Heart left ventricle (tissue), 16 donors: ENCODE data around the gene G6PD. TPM values are rescaled to one million over a fixed set of nuclear protein-coding genes. Genes with fewer than 3 reads are reported as not detected.

ENCODE experiments used
- ATAC-seq, 4 donors: fragments of 200-7000 bp; cut with Tn5 transposase; one replicate each; pipeline ENCODE4 v1.9.1; 2020 to 2022; ENCODE audit warnings: moderate library complexity in 4 of 4, mild to moderate bottlenecking in 3 of 4, moderate number of reproducible peaks in 1 of 4
- DNase-seq, 5 donors: peaks; one replicate each; pipeline ENCODE4 v3.0.0-alpha.2; 2020
- H3K27ac ChIP-seq, 12 donors: fragments of 200-600 bp; sonication (generic) in 4 of 12; one replicate each; pipeline versions ENCODE4 v1.5.0 to v1.8.0; 2016 to 2022; ENCODE audit warnings: mild to moderate bottlenecking in 2 of 12
- H3K27me3 ChIP-seq, 9 donors: fragments of 200-600 bp; sonication (generic) in 2 of 9; one replicate each; pipeline versions ENCODE4 v1.5.1 to v1.8.0; 2016 to 2022; ENCODE audit warnings: mild to moderate bottlenecking in 3 of 9
- H3K36me3 ChIP-seq, 9 donors: fragments of 200-600 bp; sonication (generic) in 2 of 9; one replicate each; pipeline versions ENCODE4 v1.5.0 to v1.8.0; 2018 to 2022; ENCODE audit warnings: mild to moderate bottlenecking in 2 of 9
- H3K4me1 ChIP-seq, 12 donors: fragments of 200-600 bp; sonication (generic) in 4 of 12; one replicate each; pipeline versions ENCODE4 v1.5.0 to v1.8.0; 2016 to 2022; ENCODE audit warnings: mild to moderate bottlenecking in 3 of 12
- H3K4me3 ChIP-seq, 12 donors: fragments of 200-600 bp; sonication (generic) in 4 of 12; one replicate each; pipeline versions ENCODE4 v1.5.0 to v1.8.0; 2017 to 2022; ENCODE audit warnings: mild to moderate bottlenecking in 9 of 12, moderate library complexity in 4 of 12
- H3K9me3 ChIP-seq, 12 donors: fragments of 200-600 bp; sonication (generic) in 4 of 12; one replicate each; pipeline versions ENCODE4 v1.5.0 to v1.8.0; 2016 to 2022; ENCODE audit warnings: mild to moderate bottlenecking in 1 of 12
- CTCF ChIP-seq, 12 donors: fragments of 200-600 bp; sonication (generic) in 4 of 12; IDR thresholded peaks; one replicate each; pipeline versions ENCODE4 v1.5.0 to v1.8.0; 2018 to 2022; ENCODE audit warnings: antibody characterized with exemption in 12 of 12, mild to moderate bottlenecking in 5 of 12
- POLR2A ChIP-seq, 2 donors: fragments of 450-650 bp; IDR thresholded peaks; one replicate each; pipeline ENCODE4 v1.6.1; 2017; ENCODE audit warnings: antibody characterized with exemption in 2 of 2, mild to moderate bottlenecking in 2 of 2, moderate library complexity in 2 of 2
- WGBS, 4 donors: extraction: QIAGEN DNeasy Blood & Tissue Kit in 2 of 4; methylation state at CpG; one replicate each; pipeline versions ENCODE4 v1.1.5 to v1.1.7; 2013 to 2018; 5-methylcytosine and 5-hydroxymethylcytosine counted together
- intact Hi-C, 10 donors: fragments of 100-400 bp; cut with DNase I; formaldehyde crosslinking; loops; one replicate each; pipeline versions ENCODE4 v1.11.1 to v1.14.2; 2022
- polyA plus RNA-seq, 2 donors: library from polyadenylated mRNA; stranded (reverse); fragments of 200-250 nt; gene quantifications; one replicate each; pipeline ENCODE4 v1.2.3, GENCODE V29; 2013
- total RNA-seq, 9 donors: library from RNA; depleted of rRNA in 2 of 9; stranded (reverse); fragments of >200 nt in 2 of 9; fragmentation: NEBNext Ultra II Directional in 3 of 9; extraction: Animal tissue kit (Norgen Biotek cat#: 25700) in 3 of 9; gene quantifications; one replicate each; pipeline versions ENCODE4 v1.1.0 to v1.2.4, GENCODE V29; 2016 to 2023
- donor health status: ischemic (EF 13 %, LVEDD 7.1; RV severe dilation, severe dysfunction).
- donor health status: healthy with polysubstance abuse.
- donor health status: DM: no; HTN: yes; CAD: no.
- donor health status: DM: no; HTN: no; CAD: no.
- donor health status: ischemic (EF 25% LVEDD 6.9; RV normal size, moderate dysfunction).
- donor health status: ischemic (EF 25% LVEDD 5.7; RV mildly dilated, moderate dysfunction).
- donor health status: healthy.
- donor health status: DM: yes; HTN: yes; CAD: no.
- donor health status: ischemic (EF 35%, LVEDD 5.7; RV mildly dilated, moderate dysfunction).
- donor health status: nonischemic (EF 11% LVEDD 7.7; RV severe dilation, severe dysfunction).
- donor health status: DM: yes; HTN: yes; CAD: no.
- donor health status: PGD.
- donor health status: ischemic (EF 29% LVEDD 5.4; RV normal size, mild dysfunction).
- donor health status: nonischemic (EF 23%, LVEDD 6.1; RV moderate dilation, normal function).

G6PD gene
- total and polyA plus RNA-seq, 11 donors, result 5.9 to 41.3 (median 11.2) TPM

- Histone ChIP-seq H3K9me3 (peaks cover 0 to 13% (median 0%) of the 10 kb centered on the region in 12 donors), H3K4me1 (peaks cover 0 to 50% (median 12%) of the 10 kb centered on the region in 12 donors), H3K27ac (peak within 1 kb of the TSS; percentile 67 to 98 (median 90)), H3K36me3 (peaks cover 0 to 11% (median 0%) of the 10 kb centered on the region in 9 donors), H3K27me3 (peaks cover 0 to 2% (median 0%) of the 10 kb centered on the region in 9 donors), H3K4me3 (peak within 1 kb of the TSS; percentile 59 to 89 (median 72))
- intact Hi-C loops, result no loop called here
- DNase-seq, result peak; percentile 91 to 94 (median 92)
- TF ChIP-seq POLR2A (IDR thresholded peaks at IDR 0.05) (peak in 1 of 2 donors; percentile 26), CTCF (IDR thresholded peaks at IDR 0.05) (no peak)
- WGBS, 4 donors, result 1 to 44% (median 20%) methylated on average over 57 to 69 of the region's 69 CpGs
- ATAC-seq, result peak; percentile 94 to 96 (median 94)
Observed at GRCh38 chrX:154547245-154548027, 790 bp upstream of the G6PD start, which contains the start of gene IKBKG. Gene IKBKG, plus strand, starts transcription at chrX:154547620. Its CDS starts 4,383 bp downstream, at chrX:154552003.

GRCh38 chrX:154545673-154546274 lies 872 bp downstream of the G6PD start:
- intact Hi-C loops, result no loop called here
- no peak overlapping the region for H3K27ac ChIP-seq
- 90 to 96% (median 95%) methylated on average over 17 of the region's 17 CpGs for WGBS, 4 donors
- no peak for DNase-seq
- H3K9me3 ChIP-seq, result peaks cover 0 to 13% (median 0%) of the 10 kb centered on the region in 12 donors
- TF ChIP-seq CTCF (IDR thresholded peaks at IDR 0.05) (no peak), POLR2A (IDR thresholded peaks at IDR 0.05) (no peak)
- H3K4me3 ChIP-seq, result peak overlapping the region in 8 of 12 donors; percentile 64 to 89 (median 75)
- H3K4me1 ChIP-seq, result peaks cover 0 to 66% (median 18%) of the 10 kb centered on the region in 12 donors
- peaks cover 0 to 4% (median 0%) of the 10 kb centered on the region in 9 donors for H3K27me3 ChIP-seq
- H3K36me3 ChIP-seq, result peaks cover 0 to 7% (median 0%) of the 10 kb centered on the region in 9 donors
- ATAC-seq, result no peak

GRCh38 chrX:154542723-154543424 lies 3.8 kb downstream of the G6PD start:
- intact Hi-C loops, result no loop called here
- Histone ChIP-seq H3K36me3 (peaks cover 0 to 7% (median 0%) of the 10 kb centered on the region in 9 donors), H3K27ac (peak overlapping the region in 9 of 12 donors; percentile 19 to 88 (median 68)), H3K4me1 (peaks cover 0 to 58% (median 14%) of the 10 kb centered on the region in 12 donors), H3K27me3 (peaks cover 0 to 4% (median 0%) of the 10 kb centered on the region in 9 donors), H3K4me3 (peak overlapping the region in 1 of 12 donors; percentile 28), H3K9me3 (peaks cover 0 to 13% (median 0%) of the 10 kb centered on the region in 12 donors)
- no peak for TF ChIP-seq POLR2A (IDR thresholded peaks at IDR 0.05)
- 77 to 81% (median 79%) methylated on average over 17 to 20 of the region's 20 CpGs for WGBS, 4 donors
- DNase-seq (peak in 1 of 5 donors; percentile 35), ATAC-seq (no peak)

GRCh38 chrX:154541896-154542722 lies 4.5 kb downstream of the G6PD start:
- intact Hi-C loops, result no loop called here
- H3K4me3 ChIP-seq, result peak overlapping the region in 1 of 12 donors; percentile 28
- 43 to 61% (median 56%) methylated on average over 11 to 12 of the region's 12 CpGs for WGBS, 4 donors

More at GRCh38 chrX:154541896-154542722, 4.5 kb downstream of the G6PD start:
- ATAC-seq (peak; percentile 48 to 68 (median 60)), DNase-seq (peak; percentile 66 to 84 (median 67))
- H3K27me3 ChIP-seq, result peaks cover 0 to 4% (median 0%) of the 10 kb centered on the region in 9 donors
- TF ChIP-seq POLR2A (IDR thresholded peaks at IDR 0.05) (no peak), CTCF (IDR thresholded peaks at IDR 0.05) (no peak)
- H3K36me3 ChIP-seq, result peaks cover 0 to 7% (median 0%) of the 10 kb centered on the region in 9 donors
- H3K9me3 ChIP-seq, result peaks cover 0 to 8% (median 0%) of the 10 kb centered on the region in 12 donors
- H3K4me1 ChIP-seq, result peaks cover 0 to 58% (median 14%) of the 10 kb centered on the region in 12 donors
- peak overlapping the region in 11 of 12 donors; percentile 19 to 88 (median 65) for H3K27ac ChIP-seq
